SK-N-SH (cell line): Measurements from ENCODE around the gene EIPR1. TPM values are rescaled to one million over a fixed set of nuclear protein-coding genes. Genes with fewer than 3 reads are reported as not detected.
A peak's percentile ranks its signal among the peaks of the same experiment; 100 is the strongest.

Source experiments
- CTCF ChIA-PET: fragments of 300-600, 350-600 bp; formaldehyde crosslinking; extraction: SDS; loops from one replicate; lab custom pipeline; 2021; lab: Yijun Ruan, JAX
- POLR2A ChIA-PET: fragments of 350-600 bp; sonication (Branson Sonifier 250); formaldehyde crosslinking; extraction: SDS; loops from one replicate; lab custom pipeline; 2020; ENCODE audit warnings: antibody characterized with exemption, inconsistent platforms; lab: Yijun Ruan, JAX
- DNase-seq: peaks from one replicate; pipeline ENCODE4 v3.0.0; 2012
- H2AFZ ChIP-seq: fragments of 200-600 bp; sonication (generic); 2 replicates; pipeline ENCODE4 v1.8.1; 2016; ENCODE audit warnings: antibody characterized with exemption, mild to moderate bottlenecking, low read depth
- H3F3A ChIP-seq: fragments of 200-600 bp; sonication (generic); replicated peaks from 2 replicates; pipeline ENCODE3; 2016; ENCODE audit warnings: antibody characterized with exemption, mild to moderate bottlenecking; ENCODE audit not compliant: insufficient read depth
- H3K27ac ChIP-seq, 2 experiments: fragments of 200-500 bp in 1 of 2; fragments of 200-600 bp in 1 of 2; sonication (Bioruptor generic) in 1 of 2; sonication (generic), shearing (Covaris generic) in 1 of 2; 2 replicates each; pipeline versions ENCODE4 v1.5.1 to v1.6.1; 2014 to 2016; ENCODE audit warnings: low read depth in 2 of 2, inconsistent platforms in 1 of 2, low read length in 1 of 2, mild to moderate bottlenecking in 1 of 2, mixed read lengths in 1 of 2
- H3K27me3 ChIP-seq: fragments of 200-600 bp; sonication (generic), shearing (Covaris generic); 2 replicates; pipeline ENCODE4 v1.6.1; 2016; ENCODE audit warnings: mixed run types; ENCODE audit not compliant: insufficient read depth
- H3K36me3 ChIP-seq, 2 experiments: fragments of 200-500 bp in 1 of 2; fragments of 200-600 bp in 1 of 2; sonication (Bioruptor generic) in 1 of 2; sonication (generic) in 1 of 2; replicated peaks in 1 of 2; 2 replicates each; pipeline versions ENCODE3 to v1.5.1; 2014 to 2016; ENCODE audit warnings: low read length in 1 of 2, mild to moderate bottlenecking in 1 of 2; ENCODE audit not compliant: insufficient read depth in 2 of 2, control insufficient read depth in 1 of 2
- H3K4me1 ChIP-seq, 2 experiments: fragments of 200-500 bp in 1 of 2; fragments of 200-600 bp in 1 of 2; sonication (Bioruptor generic) in 1 of 2; sonication (generic), shearing (Covaris generic) in 1 of 2; 2 replicates each; pipeline versions ENCODE4 v1.5.1 to v1.6.1; 2014 to 2016; ENCODE audit warnings: low read depth in 1 of 2, low read length in 1 of 2, mixed run types in 1 of 2; ENCODE audit not compliant: insufficient read depth in 2 of 2, control insufficient read depth in 1 of 2
- H3K4me2 ChIP-seq: fragments of 200-600 bp; sonication (generic), shearing (Covaris generic); 2 replicates; pipeline ENCODE4 v1.6.1; 2017; ENCODE audit warnings: mixed run types
- H3K4me3 ChIP-seq, 2 experiments: fragments of 200-500 bp in 1 of 2; fragments of 200-600 bp in 1 of 2; sonication (Bioruptor generic) in 1 of 2; sonication (generic), shearing (Covaris generic) in 1 of 2; 2 replicates each; pipeline versions ENCODE4 v1.5.1 to v1.8.1; 2014 to 2016; ENCODE audit warnings: low read depth in 2 of 2, inconsistent platforms in 1 of 2, low read length in 1 of 2, mild to moderate bottlenecking in 1 of 2, mixed read lengths in 1 of 2, moderate library complexity in 1 of 2
- H3K79me2 ChIP-seq: fragments of 200-600 bp; sonication (generic); 2 replicates; pipeline ENCODE4 v1.8.1; 2017; ENCODE audit warnings: mild to moderate bottlenecking; ENCODE audit not compliant: insufficient read depth
- H3K9ac ChIP-seq: fragments of 200-600 bp; sonication (generic); 2 replicates; pipeline ENCODE4 v1.6.1; 2017; ENCODE audit warnings: mixed run types
- H3K9me2 ChIP-seq: fragments of 200-600 bp; sonication (generic); 2 replicates; pipeline ENCODE4 v1.6.1; 2017; ENCODE audit warnings: mixed run types
- H3K9me3 ChIP-seq: fragments of 200-600 bp; sonication (generic); 2 replicates; pipeline ENCODE4 v1.6.1; 2017; ENCODE audit warnings: mixed run types, mild to moderate bottlenecking, moderate library complexity
- H4K20me1 ChIP-seq: fragments of 200-600 bp; sonication (generic); 2 replicates; pipeline ENCODE4 v1.6.1; 2017; ENCODE audit warnings: mild to moderate bottlenecking, mixed run types; ENCODE audit not compliant: insufficient read depth
- ELF1 ChIP-seq: IDR thresholded peaks from 2 replicates; pipeline ENCODE4 v1.4.0; 2012
- EZH2phosphoT487 ChIP-seq: fragments of 200-600 bp; sonication (generic); IDR thresholded peaks from 2 replicates; pipeline ENCODE4 v1.6.1; 2017; ENCODE audit warnings: low read depth, mixed run types, mild to moderate bottlenecking, antibody characterized with exemption, moderate library complexity, borderline replicate concordance
- FOSL2 ChIP-seq: IDR thresholded peaks from 2 replicates; pipeline ENCODE4 v1.4.0; 2012; ENCODE audit warnings: low read depth, mild to moderate bottlenecking, moderate library complexity, borderline replicate concordance
- FOXJ3 ChIP-seq: sonication (generic); formaldehyde crosslinking; IDR thresholded peaks from 2 replicates; pipeline ENCODE4 v1.5.1; 2020; ENCODE audit warnings: mild to moderate bottlenecking, missing genetic modification reagents
- GATA2 ChIP-seq: sonication (generic); formaldehyde crosslinking; IDR thresholded peaks from 2 replicates; pipeline ENCODE4 v1.5.0; 2020; ENCODE audit warnings: mild to moderate bottlenecking, missing genetic modification reagents
- IRF3 ChIP-seq: fragments of 150-350 bp; IDR thresholded peaks from 2 replicates; pipeline ENCODE4 v1.6.1; 2016; ENCODE audit warnings: mild to moderate bottlenecking, low read depth, low read length
- JUND ChIP-seq: IDR thresholded peaks from 2 replicates; pipeline ENCODE4 v1.4.0; 2012
- MAX ChIP-seq: IDR thresholded peaks from 2 replicates; pipeline ENCODE4 v1.4.0; 2012; ENCODE audit warnings: low read depth
- NRF1 ChIP-seq: IDR thresholded peaks from 2 replicates; pipeline ENCODE4 v1.6.1; 2012; ENCODE audit warnings: low read depth, mild to moderate bottlenecking, low read length
- PBX3 ChIP-seq: IDR thresholded peaks from 2 replicates; pipeline ENCODE4; 2012
- RAD21 ChIP-seq: IDR thresholded peaks from 2 replicates; pipeline ENCODE4 v1.6.1; 2012; ENCODE audit warnings: mild to moderate bottlenecking, low read length
- RCOR1 ChIP-seq: fragments of 150-350 bp; IDR thresholded peaks from 2 replicates; pipeline ENCODE4 v1.6.1; 2017; ENCODE audit warnings: antibody characterized with exemption, low read length
- RXRA ChIP-seq: IDR thresholded peaks from 2 replicates; pipeline ENCODE4 v1.4.0; 2012; ENCODE audit warnings: low read depth, mild to moderate bottlenecking, borderline replicate concordance
- SMC3 ChIP-seq: IDR thresholded peaks from 2 replicates; pipeline ENCODE4 v1.6.1; 2012; ENCODE audit warnings: low read depth, low read length, improper control_type of control experiment
- TAF1 ChIP-seq: IDR thresholded peaks from 2 replicates; pipeline ENCODE4 v1.6.1; 2012; ENCODE audit warnings: low read depth, mild to moderate bottlenecking, low read length, moderate library complexity, borderline replicate concordance
- USF1 ChIP-seq: IDR thresholded peaks from 2 replicates; pipeline ENCODE4 v1.4.0; 2012; ENCODE audit warnings: low read depth, borderline replicate concordance
- USF2 ChIP-seq: fragments of 150-350 bp; IDR thresholded peaks from 2 replicates; pipeline ENCODE4 v1.6.1; 2017; ENCODE audit warnings: antibody characterized with exemption, low read length, low read depth, borderline replicate concordance
- YY1 ChIP-seq: IDR thresholded peaks from 2 replicates; pipeline ENCODE4 v1.4.0; 2012; ENCODE audit warnings: low read depth, mild to moderate bottlenecking
- WGBS: methylation state at CpG from one replicate; pipeline ENCODE4 v1.1.6; 2017; ENCODE audit warnings: low lambda C conversion rate; 5-methylcytosine and 5-hydroxymethylcytosine counted together
- polyA plus RNA-seq, 3 experiments: library from polyadenylated mRNA; depleted of rRNA; stranded (reverse); fragments of >200 nt; gene quantifications; 2 replicates each; pipeline ENCODE4 v1.2.3, GENCODE V29; 2012

EIPR1 gene
- polyA plus RNA-seq, 1 of the 3 experiments (the other 2 are of a cell fraction), result 85.9 TPM

GRCh38 chr2:3266925-3267867 is 110.4 kb downstream of the EIPR1 start (continued):
- TF ChIP-seq PBX3 (no peak), SMC3 (no peak), FOXJ3 (CRISPR knock-in tag) (no peak), ELF1 (no peak), RCOR1 (no peak), GATA2 (CRISPR knock-in tag) (no peak)
- TF ChIP-seq, all 33 proteins: peak for 0

GRCh38 chr2:3265981-3266924 is 111.4 kb downstream of the EIPR1 start:
- Histone ChIP-seq H3K27me3 (no peaks in the 10 kb centered on the region), H2AFZ (no peak overlapping the region), H3K36me3 (peaks cover 0 to 10% of the 10 kb centered on the region in 2 experiments), H3K9me2 (no peaks in the 10 kb centered on the region), H3F3A (no peaks in the 10 kb centered on the region), H4K20me1 (no peaks in the 10 kb centered on the region), H3K9ac (no peak overlapping the region), H3K9me3 (no peaks in the 10 kb centered on the region), H3K4me1 (peaks cover 0 to 30% of the 10 kb centered on the region in 2 experiments; a peak in 1 of 4 replicates), H3K79me2 (no peaks in the 10 kb centered on the region; the same call in 1 of the 2 replicates), H3K27ac (peak overlapping the region in 1 of 2 experiments; percentile 30; a peak in 1 of 4 replicates), H3K4me3 (no peak overlapping the region), H3K4me2 (no peak overlapping the region)
- ChIA-PET CTCF (interaction anchor here (0.8 to 2.2 kb wide), 8 partner anchors 8 to 157 kb away, joined by 3 to 10 read pairs (median 3); no protein-coding TSS in a partner anchor), POLR2A (interaction anchor here (0.6 to 0.8 kb wide), 2 partner anchors 16 to 90 kb away, joined by 3 read pairs; no protein-coding TSS in a partner anchor)
- 88% methylated on average over 18 of the region's 20 CpGs for WGBS
- DNase-seq, result no peak
- TF ChIP-seq MAX (no peak), IRF3 (no peak), FOSL2 (no peak), EZH2phosphoT487 (no peak), ELF1 (no peak), RCOR1 (no peak), RXRA (no peak), PBX3 (no peak), YY1 (no peak), NRF1 (no peak), USF2 (no peak), RAD21 (no peak), TAF1 (no peak), JUND (no peak), USF1 (no peak)
